ENCODE results near the gene GPATCH2L.

DNA sequence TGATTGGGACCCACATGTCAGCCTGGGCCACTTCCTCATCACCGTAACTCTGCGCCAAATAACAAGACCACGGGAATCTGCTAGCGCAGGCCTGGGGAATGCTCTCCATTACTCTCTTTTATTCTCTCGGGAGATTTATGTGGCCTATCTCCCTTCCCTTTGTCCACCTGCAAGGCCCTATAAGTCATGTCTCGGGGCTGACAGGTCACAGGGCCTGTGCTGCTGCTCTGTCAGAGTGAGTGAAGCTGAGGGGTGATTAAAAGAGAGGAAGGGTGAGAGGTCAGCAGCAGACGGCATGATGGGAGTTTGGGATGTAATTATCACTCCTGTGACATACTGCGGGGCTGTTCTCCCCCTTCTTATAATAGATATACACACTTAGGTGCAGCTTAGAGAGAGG, 26.2 kb upstream of the GPATCH2L start:
- TF ChIP-seq POLR2A (IDR thresholded peaks at IDR 0.05; ENCODE audit: low read depth, low read length) (no peak), POLR2AphosphoS5 (IDR thresholded peaks at IDR 0.05; ENCODE audit: low read depth, low read length) (no peak)

Data from GM12892 (cell line).